ENCODE data around the gene FAM171A2. TPM values are rescaled to one million over a fixed set of nuclear protein-coding genes. Genes with fewer than 3 reads are reported as not detected.
A peak's percentile ranks its signal among the peaks of the same experiment; 100 is the strongest.

FAM171A2 gene
- total RNA-seq, 1 experiment from 2014 or later, result 29.9 TPM

DNA sequence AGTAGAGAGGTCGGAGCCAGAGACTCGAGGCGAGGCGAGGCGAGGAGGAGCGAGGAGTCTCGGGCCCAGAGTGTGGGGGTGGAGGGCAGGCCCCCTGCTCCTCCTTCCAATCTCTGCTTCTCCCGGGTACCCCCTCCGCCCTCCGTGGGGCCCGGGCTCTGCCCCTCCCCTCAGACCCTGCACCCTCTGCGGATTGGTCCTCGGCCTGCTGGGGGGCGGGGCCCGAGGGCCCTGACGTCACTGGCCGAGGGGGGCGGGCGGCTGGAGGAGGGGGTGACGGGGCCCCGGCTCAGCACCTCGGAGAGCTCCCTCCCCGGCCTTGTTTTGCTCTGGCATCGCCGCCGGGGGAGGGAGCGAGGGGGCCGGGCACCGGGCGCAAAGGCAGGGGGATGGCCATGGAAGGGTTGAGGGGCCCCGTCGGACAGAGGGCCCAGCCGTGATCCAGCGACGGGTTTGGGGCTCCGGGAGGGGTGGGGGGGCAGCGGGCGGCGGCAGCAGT is 55.3 kb downstream of the FAM171A2 start, which contains the start of gene RUNDC3A (continued):
- peak; percentile 73 for TF ChIP-seq NFYB (CRISPR knock-in tag; conservative IDR thresholded peaks at IDR 0.05; ENCODE audit: low read depth)
- no peak for TF ChIP-seq ATF2 (CRISPR knock-in tag; IDR thresholded peaks at IDR 0.05; ENCODE audit: borderline replicate concordance, low read depth)
- TF ChIP-seq MXD4 (CRISPR knock-in tag; IDR thresholded peaks at IDR 0.05; ENCODE audit: borderline replicate concordance), result no peak
- TF ChIP-seq CREB1 (CRISPR knock-in tag; IDR thresholded peaks at IDR 0.05), result peak; percentile 22; the same call in 1 of the 2 replicates
- TF ChIP-seq ZBTB43 (CRISPR knock-in tag; IDR thresholded peaks at IDR 0.05), result no peak

DNA sequence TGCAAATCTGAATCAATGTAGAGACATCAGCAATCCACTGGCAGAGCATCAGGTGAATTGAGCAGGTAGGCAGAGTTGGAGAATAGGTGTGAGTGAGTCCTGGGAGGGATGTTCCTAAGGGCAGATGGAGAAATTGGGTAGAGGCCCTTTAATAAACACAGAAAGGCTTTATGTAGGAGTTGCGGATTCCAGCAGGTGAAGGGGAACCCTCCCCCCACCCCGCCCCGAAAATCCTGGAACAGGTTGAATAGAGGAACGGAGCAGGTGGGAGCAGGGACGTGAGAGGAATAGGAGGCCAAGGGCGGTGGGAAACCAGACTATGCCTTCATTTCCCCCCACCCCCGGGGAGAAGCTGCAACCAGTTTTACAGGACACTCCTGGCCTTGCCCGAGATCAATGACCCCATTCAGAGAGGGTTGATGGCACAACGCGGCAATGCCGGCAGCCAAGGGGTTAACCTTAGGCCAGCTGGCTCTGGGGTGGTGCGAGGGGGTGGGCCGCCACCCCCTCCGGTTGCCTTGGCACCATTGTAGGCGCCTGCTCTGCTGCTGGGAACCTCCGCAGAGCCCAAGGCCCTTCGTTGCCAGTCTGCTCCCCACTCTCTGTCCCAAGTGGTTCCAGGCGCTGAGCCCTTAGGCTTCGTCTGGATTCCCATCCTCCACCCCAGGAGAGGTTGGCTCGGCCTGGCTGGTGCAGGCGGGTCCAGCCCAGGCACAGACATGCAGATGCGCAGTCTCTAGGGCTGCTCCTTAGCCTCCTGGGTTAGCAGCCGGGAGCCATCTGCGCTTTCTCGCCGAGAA is 56.1 kb downstream of the FAM171A2 start:
- peaks cover 3% of the 10 kb centered on the region for H3K27me3 Mint-ChIP-seq (ENCODE audit: low read depth)
- peaks cover 35% of the 10 kb centered on the region for H3K4me1 Mint-ChIP-seq
- H3K36me3 Mint-ChIP-seq, result peaks cover 4% of the 10 kb centered on the region; the same call in 1 of the 2 replicates
- peak; percentile 75 for ATAC-seq
- peak; percentile 76 for DNase-seq (ENCODE audit: low spot score)
- H3K9me3 Mint-ChIP-seq, result no peaks in the 10 kb centered on the region
- H3K4me3 Mint-ChIP-seq, result peak overlapping the region; percentile 69
- ChIA-PET CTCF (interaction anchor here (0.9 to 2.5 kb wide), 15 partner anchors 9 to 249 kb away, joined by 3 to 20 read pairs (median 6); partner anchors contain the start of genes FAM171A2, FZD2, GRN and SLC25A39), POLR2A (interaction anchor here (0.6 to 1.0 kb wide), 6 partner anchors 9 to 86 kb away, joined by 3 to 6 read pairs (median 3); no protein-coding TSS in a partner anchor)
- H3K27ac Mint-ChIP-seq, result peak overlapping the region; percentile 10; the same call in 1 of the 2 replicates
- TF ChIP-seq SP1 (CRISPR knock-in tag; conservative IDR thresholded peaks at IDR 0.05) (peak; percentile 56), ZNF532 (CRISPR knock-in tag; IDR thresholded peaks at IDR 0.05; ENCODE audit: borderline replicate concordance) (no peak), USF2 (CRISPR knock-in tag; IDR thresholded peaks at IDR 0.05) (no peak), ETV6 (CRISPR knock-in tag; IDR thresholded peaks at IDR 0.05) (0 out of 2 replicates have a peak, but pooled peaks have one; percentile 9), ESRRA (CRISPR knock-in tag; IDR thresholded peaks at IDR 0.05; ENCODE audit: borderline replicate concordance) (0 out of 2 replicates have a peak, but pooled peaks have one; percentile 52), E2F4 (CRISPR knock-in tag; IDR thresholded peaks at IDR 0.05; ENCODE audit: borderline replicate concordance, low read depth) (0 out of 2 replicates have a peak, but pooled peaks have one; percentile 24), PRDM15 (CRISPR knock-in tag; IDR thresholded peaks at IDR 0.05) (peak; percentile 66), FOXP1 (CRISPR knock-in tag; IDR thresholded peaks at IDR 0.05; ENCODE audit: borderline replicate concordance) (peak; percentile 55; the same call in 1 of the 2 replicates), FOXK1 (CRISPR knock-in tag; IDR thresholded peaks at IDR 0.05) (0 out of 2 replicates have a peak, but pooled peaks have one; percentile 15), ZNF396 (CRISPR knock-in tag; IDR thresholded peaks at IDR 0.05; ENCODE audit: borderline replicate concordance) (no peak)
- TF ChIP-seq, protein P1, sequence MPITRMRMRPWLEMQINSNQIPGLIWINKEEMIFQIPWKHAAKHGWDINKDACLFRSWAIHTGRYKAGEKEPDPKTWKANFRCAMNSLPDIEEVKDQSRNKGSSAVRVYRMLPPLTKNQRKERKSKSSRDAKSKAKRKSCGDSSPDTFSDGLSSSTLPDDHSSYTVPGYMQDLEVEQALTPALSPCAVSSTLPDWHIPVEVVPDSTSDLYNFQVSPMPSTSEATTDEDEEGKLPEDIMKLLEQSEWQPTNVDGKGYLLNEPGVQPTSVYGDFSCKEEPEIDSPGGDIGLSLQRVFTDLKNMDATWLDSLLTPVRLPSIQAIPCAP (CRISPR knock-in tag; IDR thresholded peaks at IDR 0.05), result 0 out of 2 replicates have a peak, but pooled peaks have one; percentile 6

Measured in WTC11 (cell line).